Thyroid gland (tissue), 4 donors: Measurements from ENCODE around the gene ZFHX3.

Source experiments
- POLR2A ChIP-seq, 2 donors: fragments of 450-650 bp; IDR thresholded peaks; one replicate each; pipeline ENCODE4 v1.6.1; 2017; ENCODE audit warnings: antibody characterized with exemption in 2 of 2, mild to moderate bottlenecking in 2 of 2, moderate library complexity in 1 of 2
- TF ChIP-seq, protein P1 (sequence below), 6 experiments: fragments of 200-600 bp in 3 of 6; fragments of 450-650 bp in 3 of 6; sonication (generic) in 3 of 6; IDR thresholded peaks; one replicate each; pipeline ENCODE4 v1.5.1; 2016 to 2019; ENCODE audit warnings: antibody characterized with exemption in 6 of 6, mild to moderate bottlenecking in 2 of 6, inconsistent platforms in 1 of 6, moderate library complexity in 1 of 6

GRCh38 chr16:72844225-72844920 lies 203.6 kb downstream of the ZFHX3 start:
- TF ChIP-seq, protein P1, sequence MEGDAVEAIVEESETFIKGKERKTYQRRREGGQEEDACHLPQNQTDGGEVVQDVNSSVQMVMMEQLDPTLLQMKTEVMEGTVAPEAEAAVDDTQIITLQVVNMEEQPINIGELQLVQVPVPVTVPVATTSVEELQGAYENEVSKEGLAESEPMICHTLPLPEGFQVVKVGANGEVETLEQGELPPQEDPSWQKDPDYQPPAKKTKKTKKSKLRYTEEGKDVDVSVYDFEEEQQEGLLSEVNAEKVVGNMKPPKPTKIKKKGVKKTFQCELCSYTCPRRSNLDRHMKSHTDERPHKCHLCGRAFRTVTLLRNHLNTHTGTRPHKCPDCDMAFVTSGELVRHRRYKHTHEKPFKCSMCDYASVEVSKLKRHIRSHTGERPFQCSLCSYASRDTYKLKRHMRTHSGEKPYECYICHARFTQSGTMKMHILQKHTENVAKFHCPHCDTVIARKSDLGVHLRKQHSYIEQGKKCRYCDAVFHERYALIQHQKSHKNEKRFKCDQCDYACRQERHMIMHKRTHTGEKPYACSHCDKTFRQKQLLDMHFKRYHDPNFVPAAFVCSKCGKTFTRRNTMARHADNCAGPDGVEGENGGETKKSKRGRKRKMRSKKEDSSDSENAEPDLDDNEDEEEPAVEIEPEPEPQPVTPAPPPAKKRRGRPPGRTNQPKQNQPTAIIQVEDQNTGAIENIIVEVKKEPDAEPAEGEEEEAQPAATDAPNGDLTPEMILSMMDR (IDR thresholded peaks at IDR 0.05) = no peak
- no peak for TF ChIP-seq POLR2A (IDR thresholded peaks at IDR 0.05)
